Activated gamma-delta T cell treated with Interleukin-2 at 50 U/mL for 16 hours (primary cell): ENCODE data around the gene CHCHD3.

Experiments used
- DNase-seq: peaks from one replicate; pipeline ENCODE4 v3.0.0-alpha.2; 2020

The CHCHD3 gene

DNA sequence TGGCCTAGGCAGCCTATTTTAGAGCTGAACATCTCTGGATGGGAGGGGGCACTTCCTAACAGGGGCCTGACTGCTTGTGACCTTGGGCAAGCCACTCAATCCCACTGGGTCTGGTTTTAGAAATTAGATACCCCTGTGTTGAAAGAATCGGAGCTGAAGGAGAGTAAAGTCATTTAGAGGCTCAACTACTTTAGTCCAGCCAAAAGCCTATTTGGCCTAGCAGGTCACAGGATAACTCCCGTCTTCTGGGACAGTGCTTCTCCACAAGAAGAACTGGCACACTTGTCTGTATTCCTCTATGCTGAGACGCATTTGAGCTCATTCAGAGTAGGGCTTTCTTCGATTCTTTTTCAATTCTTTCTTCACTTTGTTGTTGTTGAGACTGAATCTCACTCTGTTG lies 224.2 kb downstream of the CHCHD3 start:
- DNase-seq = no peak

DNA sequence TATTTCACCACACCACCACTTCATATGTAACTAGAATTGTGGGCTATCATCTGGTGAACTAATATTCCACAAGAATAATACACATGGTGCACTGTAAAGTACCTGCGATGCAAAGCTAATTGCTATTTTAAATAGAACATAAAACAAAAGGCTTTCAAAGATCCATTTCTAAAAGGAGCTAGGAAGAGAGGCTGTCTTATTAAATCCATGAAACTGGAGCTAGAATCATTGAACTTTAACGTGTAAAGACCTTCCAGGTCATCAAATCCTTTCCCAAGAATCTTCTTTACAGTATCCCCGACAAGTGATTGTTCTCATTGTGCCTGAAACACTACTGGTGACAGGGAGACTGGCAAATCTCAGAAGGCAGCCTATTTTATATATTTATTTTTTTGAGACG lies 224.9 kb downstream of the CHCHD3 start:
- no peak for DNase-seq

DNA sequence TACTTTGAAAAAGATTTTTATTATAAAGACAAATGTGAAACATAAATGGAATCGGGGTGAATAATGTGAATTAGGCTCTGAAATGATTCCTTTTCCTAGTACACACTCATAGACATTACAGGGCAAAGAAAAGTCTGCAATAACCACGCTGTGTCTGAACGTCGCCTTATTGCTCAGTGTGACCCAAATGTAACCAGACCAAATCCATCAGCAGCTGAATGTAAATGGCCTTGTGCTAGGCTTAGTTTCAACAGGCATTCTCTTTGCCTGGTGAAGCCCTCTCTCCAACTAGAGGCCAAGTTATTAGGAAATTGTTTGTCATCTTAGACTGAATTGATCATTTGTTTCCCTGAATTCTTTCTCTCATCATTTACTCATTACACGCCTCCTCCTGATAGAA lies 225.5 kb downstream of the CHCHD3 start:
- DNase-seq = no peak

DNA sequence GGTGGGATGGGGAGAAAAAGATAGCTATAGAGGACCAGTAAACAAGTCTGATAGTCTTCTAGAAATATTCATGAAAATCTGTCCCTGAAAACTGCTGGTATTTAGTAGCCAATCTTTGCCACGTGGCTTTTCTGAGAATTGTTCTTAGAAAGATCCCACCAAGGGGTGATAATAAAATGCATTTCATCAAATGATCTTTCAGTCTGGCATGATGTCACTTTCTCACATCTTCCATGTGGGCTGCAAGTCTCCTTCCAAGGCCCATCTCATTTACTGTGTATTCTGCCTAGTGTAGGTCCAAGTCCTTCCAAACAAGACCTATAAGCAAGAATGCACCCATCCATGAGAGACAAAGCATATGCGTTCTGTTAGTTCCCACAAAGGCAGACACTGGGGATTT lies 226.0 kb downstream of the CHCHD3 start:
- no peak for DNase-seq

DNA sequence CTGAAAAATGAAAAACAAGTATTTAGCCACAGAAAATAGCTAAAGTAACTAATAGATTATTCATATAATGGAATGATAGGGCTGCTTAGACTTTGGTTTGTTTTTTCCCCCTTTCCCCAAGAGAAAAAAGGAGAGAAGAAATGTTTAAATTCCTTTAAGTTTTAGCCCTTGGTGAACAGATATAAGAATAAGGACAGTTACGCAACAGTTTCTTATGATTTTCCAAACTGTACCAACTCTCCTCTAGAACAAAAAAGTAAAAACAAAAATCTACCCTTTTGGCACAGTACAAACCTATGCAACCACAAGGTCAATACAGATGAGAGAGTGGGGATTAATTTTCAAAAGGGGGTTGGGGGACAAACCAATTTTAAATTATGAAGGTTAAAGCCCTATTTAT lies 227.7 kb downstream of the CHCHD3 start:
- DNase-seq = no peak

DNA sequence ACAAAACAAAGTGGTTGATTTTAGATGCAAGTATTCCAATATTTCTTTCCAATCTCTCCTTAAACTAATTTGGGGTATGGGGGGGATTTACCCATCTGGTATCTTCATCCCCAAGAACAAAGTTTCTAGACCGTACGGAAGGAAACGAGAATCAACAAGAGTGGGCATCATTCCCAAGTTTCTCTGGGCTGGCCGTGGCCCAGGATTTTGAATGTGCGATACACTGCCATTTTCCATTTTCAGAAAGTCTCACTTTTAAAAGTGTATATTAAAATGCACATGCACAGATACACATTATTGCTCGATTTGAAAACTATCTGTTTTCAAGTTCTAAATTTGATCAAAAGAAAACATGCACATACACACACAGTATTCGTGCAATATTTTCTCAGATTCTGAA lies 234.5 kb downstream of the CHCHD3 start:
- no peak for DNase-seq

DNA sequence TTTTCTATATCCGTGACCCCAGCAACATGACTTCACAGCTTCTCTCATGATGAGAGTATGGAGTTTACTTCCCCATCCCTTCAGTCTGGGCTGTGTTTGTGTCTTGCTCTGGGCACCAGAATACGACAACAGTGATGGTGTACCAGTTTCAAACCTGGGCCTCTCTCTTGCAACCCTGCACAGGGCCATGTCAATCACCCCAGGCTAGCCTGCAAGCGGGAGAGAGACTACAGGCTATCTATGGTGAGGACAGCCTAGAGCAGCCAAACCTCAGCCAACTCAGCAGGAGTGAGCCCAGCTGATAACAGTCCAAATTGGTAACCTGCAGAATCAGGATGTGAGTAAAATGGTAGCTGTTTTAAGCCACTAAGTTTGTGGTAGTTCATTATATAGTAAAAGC lies 235.8 kb downstream of the CHCHD3 start:
- no peak for DNase-seq

DNA sequence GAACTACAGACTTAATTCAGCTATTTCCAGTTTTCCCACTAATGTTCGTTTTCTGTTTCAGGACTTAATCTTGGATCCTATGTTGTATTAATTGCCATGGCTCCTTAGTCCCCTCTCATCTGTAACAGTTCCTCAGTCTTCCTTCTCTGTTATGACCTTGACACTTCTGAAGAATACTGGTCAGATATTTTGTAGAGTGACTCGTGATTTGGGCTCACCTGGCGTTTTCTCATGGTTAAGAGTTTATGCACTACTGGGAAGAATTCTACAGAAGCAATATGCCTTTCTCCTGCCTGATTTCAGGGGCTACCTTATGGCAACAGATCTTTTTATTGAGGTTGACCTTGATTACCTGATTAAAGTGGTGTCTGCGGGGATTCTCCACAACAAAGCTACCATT lies 239.4 kb downstream of the CHCHD3 start:
- no peak for DNase-seq

DNA sequence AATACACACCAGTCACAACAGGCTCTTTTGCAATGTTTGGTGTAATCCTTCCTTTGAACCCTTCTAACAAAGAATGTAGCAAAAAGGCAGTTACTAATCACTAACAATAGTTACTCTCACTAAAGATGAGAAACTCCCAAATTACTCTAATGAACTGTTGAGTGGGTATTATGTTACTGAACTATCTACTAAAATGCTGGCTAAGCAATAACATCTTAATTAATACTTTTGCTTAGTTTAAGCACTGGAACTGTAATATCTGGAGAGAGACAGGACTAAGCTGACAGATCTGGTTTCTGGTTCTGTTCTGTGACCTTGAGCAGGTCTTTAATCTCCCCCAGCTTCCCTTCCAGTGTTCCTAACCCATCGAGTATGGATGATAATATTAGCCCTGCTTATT lies 241.7 kb downstream of the CHCHD3 start:
- no peak for DNase-seq

DNA sequence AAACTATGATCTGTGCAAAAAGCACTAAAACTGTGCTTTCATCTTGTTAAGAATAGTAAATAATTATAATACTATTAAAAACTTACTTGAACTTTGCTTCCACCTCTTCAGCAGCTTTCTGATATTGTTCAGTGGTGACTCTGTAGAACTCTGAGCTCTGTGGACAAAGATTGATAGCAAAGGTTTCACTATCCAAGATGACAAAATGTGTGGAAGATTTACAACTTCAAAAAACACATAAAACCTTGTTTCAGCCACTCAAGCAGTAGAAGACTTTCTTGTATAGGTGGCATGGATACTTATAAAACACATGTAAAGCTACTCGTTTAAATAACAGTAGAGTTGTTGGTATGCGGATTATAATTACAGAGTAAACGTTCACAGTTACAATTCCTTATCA lies 243.6 kb downstream of the CHCHD3 start:
- DNase-seq = no peak

DNA sequence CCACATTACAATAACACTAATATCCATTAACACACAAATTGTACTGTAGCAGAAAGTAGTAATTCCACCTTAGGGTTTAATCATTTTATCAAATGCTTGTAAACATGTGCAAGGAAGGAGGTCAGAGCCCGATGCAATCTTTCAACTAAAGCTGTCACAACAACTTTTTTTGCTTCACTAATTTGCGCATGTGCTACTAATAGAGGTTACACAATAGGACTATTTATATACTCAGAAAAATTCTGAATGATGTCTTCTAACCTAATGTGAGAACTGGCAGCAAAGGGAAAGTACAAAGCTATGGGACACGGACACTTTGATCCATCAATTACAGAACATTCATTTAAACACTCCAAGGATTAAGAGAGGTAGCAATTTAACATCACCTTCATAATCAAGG lies 244.4 kb downstream of the CHCHD3 start:
- no peak for DNase-seq

DNA sequence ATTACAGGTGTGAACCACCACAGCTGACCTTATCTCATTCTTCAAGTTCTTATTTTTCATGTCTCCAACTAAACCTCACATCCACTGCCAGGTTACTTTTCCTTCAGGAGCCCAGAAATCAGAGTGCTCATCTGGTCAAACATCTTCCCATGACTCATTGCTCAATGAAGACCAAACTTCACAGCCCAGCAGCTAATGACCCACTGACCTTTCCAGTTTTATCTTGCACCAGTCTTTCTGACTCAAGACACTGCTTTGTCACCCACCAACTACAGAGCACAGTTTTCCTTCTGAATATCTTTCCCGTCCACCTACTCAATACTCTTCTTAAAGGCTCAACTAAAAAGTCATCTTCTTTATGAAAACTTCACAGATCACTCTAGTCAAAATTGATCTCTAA lies 245.1 kb downstream of the CHCHD3 start:
- no peak for DNase-seq

DNA sequence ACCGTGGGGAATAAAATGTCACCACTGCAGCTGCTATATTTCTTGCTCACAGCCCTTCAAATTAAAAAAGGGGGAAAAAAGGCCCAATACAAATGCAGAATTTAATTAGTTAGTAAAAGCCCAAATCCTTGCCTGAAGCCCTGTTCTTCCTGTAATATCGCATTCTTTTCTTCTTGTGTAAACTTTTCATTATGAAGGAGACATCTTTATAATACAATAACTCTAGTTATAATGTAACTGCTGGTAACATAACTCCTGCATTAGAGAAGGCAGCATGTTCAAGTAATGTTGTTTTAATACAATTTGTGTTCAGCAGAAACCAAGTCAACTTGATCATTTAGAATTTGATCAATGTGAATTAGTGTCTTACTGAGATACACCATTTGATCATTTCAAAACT lies 250.9 kb downstream of the CHCHD3 start:
- DNase-seq = no peak

DNA sequence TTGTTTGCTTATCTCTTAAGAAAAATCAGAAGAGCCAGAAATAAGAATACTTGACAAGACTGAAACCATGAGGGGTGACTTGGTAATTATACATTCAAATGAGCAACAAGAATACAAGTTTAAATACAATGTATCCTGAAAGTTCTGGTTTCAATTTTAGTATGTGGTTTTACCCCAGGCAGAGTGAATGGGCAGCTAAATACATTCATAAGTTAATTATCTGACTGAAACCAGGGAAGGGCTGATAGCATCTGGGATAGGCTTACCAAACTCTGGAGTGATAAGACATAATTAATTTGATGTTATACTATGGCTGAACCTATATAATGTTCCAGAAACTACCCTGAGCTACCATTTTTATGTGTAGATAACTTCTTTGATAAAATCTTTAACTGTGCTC lies 253.4 kb downstream of the CHCHD3 start:
- DNase-seq = no peak

DNA sequence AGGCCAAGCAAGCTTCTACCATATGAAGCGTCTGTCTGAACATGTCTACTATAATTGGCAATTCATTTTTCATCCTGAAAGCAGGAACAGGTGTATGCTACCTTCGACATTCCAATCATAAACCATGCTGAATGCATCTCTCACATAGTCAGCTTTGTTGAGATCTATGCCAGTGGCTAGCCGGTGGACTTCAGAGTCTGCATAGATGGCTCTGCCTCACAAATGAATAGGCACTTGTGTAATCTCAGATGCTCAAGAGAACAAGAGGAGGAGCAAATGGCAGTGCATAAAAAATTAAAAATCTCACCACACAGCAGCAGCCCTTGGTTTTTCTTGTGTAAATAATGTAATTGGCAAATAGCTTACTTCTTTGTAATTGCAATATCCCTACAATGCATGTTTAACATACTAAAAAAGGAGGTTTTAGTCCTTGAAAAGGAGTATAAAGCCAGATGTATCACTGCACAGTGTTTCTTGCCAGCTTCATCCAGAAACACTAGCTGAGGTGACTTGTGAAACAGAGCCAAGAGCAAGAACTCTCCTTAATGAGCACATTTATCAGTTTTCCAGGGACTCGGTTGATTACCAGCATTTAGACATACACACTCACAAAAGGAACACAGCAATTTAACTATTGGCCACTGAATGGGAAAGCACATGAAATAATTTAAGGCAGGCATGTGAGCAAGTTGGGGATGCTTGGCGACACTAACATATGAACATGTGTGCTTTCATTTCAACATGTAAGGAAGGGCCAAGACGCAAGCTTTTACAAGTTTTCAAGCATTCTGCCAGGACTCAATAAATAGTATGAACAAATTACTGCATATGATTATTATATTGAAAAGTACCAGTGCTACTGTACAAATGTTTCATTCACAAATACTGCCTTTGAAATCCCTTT lies 255.7 kb downstream of the CHCHD3 start:
- no peak for DNase-seq

DNA sequence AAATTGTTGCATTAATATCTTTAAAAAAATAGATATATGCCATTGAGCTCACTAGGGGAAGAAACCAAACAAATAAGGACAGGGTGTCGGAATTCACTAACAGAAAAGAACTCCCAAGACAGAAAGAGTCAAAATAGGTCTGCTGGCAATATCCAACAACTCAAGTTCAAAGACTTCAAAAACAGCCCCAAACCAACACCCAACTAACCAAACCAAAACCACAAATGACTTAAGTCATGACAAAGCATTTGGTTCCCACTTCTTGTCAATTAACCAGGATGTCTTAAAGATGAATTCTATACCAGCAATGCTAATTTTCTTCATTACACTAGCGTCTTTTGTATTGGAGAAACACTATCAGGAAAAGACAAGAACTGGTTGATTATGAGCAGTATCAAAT lies 256.7 kb downstream of the CHCHD3 start:
- no peak for DNase-seq

DNA sequence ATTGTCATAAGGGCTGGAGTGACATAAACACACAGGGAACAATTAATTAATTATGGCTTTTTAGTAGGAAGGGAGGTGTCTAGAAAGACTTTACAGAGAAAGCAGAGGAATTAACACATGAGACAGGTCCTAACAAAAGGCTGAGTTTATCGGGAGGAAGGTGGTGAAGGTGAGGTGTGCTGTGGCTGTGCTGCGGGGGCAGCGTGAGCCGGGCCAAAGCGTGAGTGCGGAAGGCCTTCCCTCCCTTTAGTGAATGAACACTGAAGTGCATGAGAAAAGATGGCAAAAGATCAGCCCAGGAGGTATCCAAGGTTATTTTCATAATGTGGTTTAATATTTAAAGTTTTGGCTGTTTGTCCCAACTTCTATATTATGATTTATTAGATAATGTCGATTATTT lies 262.2 kb downstream of the CHCHD3 start:
- no peak for DNase-seq

DNA sequence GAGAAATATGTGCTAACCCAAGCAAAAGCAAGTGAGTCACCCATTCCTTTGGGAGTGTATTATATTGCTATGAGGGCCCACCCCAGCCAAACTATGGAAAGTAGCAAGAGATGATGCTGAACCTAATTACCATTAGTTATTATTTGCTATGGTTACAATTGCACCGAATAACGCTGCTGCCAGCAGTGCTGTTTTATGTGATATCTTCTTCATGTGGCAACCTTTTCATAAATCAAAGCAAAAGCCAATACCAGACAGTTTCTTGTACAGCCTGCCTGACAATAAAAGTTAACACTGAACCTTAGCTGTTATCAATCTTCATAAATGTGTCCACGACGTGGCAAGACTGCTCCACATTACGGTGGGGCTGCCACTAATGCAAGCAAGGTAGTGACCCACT lies 263.9 kb downstream of the CHCHD3 start:
- no peak for DNase-seq

DNA sequence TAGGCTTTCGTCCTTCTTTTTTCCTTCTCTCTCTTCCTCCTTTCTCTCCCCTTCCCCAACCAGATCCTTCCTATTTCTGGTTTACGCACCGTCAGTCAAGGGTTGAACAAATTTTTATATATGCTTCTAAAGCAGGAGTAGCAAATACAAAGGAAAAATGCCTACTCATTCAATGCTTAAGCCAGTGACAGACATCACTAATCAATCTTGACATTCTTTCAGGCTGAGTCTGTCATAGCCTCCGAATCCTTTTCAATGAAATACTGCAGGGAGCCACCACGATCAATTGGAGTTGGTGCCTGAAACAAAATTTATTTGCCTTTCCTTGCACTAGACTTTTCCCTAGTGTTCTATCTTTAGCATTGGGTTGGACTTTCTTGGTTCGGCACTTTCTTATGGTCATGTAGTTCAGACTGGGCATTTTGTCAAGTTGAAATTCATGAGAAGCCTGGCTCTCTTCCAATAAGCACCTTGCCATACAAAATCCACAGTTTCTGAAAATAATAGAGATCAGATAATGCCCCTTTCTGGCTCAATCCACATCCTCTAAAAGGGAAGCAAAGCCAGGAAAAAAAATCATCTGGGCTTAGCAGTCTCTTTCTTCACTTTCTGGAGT lies 266.1 kb downstream of the CHCHD3 start:
- DNase-seq = no peak

DNA sequence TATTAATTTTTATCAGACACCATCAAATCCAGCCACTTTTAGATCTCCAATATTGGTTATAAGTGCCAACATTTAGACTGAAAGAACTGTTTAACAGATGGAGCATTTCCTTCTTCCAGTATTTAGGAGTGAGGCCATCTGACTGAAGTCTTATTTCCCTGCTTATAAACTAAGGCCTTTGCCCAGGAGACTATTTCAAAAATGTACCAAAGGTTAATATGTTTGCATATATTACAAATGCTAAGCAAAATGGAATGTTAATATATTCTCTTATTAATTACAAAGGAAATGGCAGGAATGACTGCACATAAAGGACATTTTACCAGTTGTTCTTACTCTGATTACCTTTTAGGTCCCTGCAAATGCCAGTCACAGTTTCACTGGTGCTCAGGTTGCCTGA lies 266.8 kb downstream of the CHCHD3 start:
- no peak for DNase-seq

DNA sequence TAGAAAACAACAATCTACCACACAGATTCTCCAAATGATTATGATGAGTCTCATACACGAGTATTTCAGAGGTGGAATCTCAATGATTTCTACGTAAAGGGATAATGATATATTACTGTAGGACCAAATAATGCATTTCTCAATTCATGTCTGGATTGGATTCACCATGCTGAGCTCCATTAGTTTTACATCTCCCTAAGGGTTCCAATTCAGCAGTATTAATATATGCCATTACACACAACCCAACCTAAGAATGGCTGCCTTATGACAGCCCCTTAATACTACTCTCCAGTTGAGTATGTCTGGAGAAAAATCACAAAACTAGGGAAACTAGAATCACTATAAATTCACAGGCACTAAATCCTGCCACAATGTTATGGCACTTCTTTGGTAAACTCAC lies 271.3 kb downstream of the CHCHD3 start:
- no peak for DNase-seq

DNA sequence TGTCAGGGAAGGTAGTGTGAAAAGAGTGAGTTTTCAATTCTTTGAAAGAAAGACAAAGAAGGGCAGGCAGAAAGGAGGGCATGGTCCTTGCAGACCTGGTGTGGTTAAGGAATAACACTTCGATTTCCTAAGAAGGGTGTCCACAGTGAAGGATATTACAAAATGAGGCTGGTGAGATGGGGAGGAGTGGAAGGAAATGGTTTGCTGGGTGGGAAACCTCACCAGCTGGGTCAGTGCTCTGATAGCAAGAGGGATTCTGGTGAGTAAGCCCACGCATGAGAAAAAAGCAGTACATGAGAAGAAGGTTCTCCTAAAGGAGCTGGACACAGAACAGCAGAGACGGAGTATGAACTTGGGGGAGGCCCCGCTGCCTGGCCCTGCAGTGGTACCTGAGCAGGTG lies 275.1 kb downstream of the CHCHD3 start:
- DNase-seq = no peak

DNA sequence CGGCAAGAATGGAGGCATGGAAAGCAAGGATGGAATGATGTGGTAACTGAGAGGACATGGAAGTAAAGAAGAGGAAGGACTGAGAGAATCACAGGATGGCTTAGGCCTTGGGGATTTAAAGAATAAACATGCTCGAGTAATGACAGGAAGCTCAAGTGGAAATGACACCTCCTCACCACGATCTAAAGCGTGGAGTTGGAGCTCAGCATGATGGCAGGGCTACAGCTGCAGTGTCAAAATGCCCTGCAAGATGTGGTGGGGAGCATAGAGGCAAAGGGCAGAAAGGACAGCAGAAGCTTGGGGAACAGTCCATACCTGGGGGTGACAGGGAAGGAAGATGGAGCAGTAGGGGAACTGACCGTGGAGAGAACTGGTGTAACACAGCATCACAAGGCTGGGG lies 276.1 kb downstream of the CHCHD3 start:
- DNase-seq = no peak

DNA sequence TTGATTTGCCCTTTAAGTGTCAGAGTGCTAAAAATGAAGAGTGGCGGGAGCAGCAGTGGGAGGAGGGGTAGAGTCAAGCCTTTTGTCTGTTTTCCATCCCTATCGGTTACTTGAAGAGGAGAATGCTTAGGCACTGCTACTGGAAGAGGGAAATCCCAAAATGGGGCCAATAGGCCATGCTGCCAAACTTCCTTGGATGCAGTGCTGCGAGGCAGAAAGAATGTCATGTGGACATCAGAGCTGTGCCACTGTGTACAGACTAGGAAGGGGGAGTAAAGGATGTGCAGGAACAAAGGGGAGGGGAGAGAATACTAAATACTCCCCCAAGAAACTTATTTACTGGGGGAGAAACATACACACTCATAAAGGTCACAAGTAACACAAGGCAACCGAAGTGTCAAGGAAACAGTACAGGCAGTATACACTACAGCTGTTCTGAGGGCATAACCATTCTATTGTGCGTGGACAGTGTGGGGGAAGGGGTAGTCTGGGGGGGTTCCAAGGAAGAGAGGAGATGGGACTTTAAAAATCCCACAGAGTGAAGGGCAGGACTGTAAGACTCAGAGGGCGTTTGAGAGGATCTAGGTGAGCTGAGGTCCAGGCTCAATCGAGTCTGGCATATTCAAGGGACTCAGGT lies 276.9 kb downstream of the CHCHD3 start:
- DNase-seq = no peak
